ENCODE results near the gene BNIP2.
"Not testable (repeated sequence)": the region's sequence is repeated elsewhere in the genome, so short reads cannot be mapped to it uniquely, and the experiment has no call there.

BNIP2 gene

DNA sequence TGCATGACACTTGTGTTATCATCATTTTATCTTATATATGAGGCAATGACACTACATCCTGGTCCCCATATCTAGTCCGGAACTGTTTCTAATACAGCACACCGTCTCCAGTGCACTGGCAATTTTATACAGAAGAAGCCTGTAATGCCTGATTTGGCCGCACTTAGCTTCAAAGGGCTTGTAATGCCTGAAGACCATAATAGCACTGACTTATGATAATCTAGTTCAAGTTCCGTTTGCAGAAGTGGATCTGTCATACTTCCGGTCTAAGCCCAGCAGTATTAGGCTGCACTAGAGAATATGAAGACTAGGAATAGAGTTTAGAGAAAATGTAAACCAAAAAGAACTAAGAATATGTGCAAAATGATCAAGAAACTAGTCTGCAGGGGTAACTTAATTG, 1.3 kb downstream of the BNIP2 start:
- DNase-seq: peak in 3 of 5 experiments; percentile 7 to 83 (median 26)

GRCh38 chr15:59686389-59686788, 2.7 kb downstream of the BNIP2 start:
- DNase-seq: no peak

DNA sequence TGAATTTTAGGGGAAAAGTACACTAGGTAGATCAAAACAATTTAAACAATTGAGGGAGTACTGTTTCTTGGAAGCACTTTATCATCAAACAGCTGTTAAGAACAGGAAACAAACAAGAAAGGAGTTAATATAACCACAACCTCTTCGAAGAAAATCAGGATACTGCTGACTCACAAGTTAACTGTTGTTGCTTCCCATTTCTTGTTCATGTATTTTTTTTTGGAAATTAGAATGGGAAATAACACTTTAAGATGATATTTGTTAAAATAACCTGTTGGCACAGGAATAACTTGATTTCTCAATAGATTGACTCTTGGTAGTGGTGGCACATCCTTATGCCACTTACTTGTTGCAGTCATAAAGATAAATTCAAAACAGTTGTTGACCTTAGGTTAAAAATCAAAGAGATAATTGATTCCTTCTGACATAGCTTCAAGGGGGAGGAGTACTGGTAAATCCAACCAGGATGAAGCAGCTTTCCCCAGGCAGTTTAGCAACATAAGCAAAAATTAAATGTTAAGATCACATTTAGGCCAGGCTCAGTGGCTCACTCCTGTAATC, 3.3 kb downstream of the BNIP2 start:
- DNase-seq: no peak

DNA sequence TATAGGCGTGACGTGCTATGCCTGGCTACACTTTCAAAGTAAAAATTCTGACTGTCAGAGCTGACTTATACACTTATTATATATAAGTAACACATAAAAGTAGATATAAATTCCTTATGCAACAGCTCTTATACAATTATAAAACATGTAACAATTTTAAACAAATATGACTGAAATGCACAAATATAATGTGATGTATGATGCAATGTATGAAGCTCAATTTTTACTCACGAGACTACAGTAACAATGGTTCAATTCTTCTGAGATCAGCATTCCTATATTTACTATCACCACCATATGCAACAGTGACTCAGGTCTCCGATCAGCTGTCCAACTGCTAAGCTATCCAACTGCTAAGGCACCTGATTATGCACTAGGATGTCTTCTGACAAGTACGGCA, 8.2 kb downstream of the BNIP2 start:
- DNase-seq: no peak

DNA sequence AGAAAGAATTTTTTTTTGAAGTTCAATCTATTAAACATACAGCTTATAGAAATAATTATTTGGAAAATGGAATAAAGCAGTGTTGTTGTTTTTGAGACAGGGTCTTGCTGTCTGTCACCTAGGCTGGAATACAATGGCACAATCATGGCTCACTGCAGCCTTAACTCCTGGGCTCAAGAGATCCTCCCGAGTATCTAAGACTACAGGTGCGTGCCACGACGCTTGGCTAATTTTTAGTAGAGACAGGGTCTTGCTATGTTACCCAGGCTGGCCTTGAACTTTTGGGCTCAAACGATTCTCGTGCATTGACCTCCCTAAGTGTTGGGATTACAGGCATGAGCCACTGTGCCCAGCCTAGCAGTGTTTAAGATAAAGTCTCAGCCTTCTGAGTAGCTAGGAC, 8.8 kb downstream of the BNIP2 start:
- no peak for DNase-seq

GRCh38 chr15:59678620-59679019, 10.5 kb downstream of the BNIP2 start:
- no peak for DNase-seq

- DNase-seq: peak in 1 of 5 experiments; percentile 26
Observed at GRCh38 chr15:59678172-59678571, 10.9 kb downstream of the BNIP2 start.

- DNase-seq: no peak
Observed at GRCh38 chr15:59676565-59676964, 12.6 kb downstream of the BNIP2 start.

DNA sequence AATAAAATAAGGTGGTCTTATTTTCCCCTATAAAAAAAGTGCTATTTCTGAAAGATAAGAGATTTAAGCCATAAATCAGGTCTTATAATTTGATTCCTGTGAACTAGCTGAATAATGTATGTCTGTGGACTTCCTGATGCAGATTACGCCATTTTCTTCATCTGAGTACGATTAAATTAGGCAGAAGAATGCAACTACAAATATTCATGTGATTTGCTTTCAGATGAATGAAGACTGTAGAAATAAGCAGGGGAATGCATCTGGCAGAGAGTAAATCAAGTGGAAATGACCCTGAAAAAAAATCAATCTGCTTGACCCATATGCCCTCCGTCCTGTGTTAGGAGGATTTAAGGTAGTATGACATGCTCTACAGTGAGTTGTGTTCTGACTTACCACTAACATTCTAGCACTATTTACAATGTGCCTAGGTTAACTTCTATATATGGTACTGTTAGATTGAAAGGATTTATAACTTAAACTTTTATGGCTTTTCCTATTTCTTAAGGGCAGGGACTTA, 14.7 kb downstream of the BNIP2 start:
- no peak for DNase-seq

DNA sequence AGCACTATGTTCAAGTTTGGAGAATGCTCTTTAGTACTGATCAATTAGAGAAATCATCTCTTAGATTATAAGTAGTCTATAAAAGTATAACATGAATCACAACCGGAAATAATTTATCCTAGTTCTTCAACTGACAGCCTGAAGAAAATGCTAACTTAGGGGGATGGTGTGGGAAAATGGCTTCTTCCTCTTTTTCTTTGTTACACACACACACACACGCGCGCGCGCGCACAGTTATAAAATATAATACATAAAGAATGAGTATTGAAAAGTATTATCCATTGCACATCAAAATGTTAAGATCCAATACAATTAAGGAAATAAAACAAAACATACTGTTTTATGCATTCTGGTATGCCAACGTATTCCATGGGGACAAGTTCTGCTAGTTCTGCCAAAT, 20.6 kb downstream of the BNIP2 start:
- DNase-seq: no peak

DNA sequence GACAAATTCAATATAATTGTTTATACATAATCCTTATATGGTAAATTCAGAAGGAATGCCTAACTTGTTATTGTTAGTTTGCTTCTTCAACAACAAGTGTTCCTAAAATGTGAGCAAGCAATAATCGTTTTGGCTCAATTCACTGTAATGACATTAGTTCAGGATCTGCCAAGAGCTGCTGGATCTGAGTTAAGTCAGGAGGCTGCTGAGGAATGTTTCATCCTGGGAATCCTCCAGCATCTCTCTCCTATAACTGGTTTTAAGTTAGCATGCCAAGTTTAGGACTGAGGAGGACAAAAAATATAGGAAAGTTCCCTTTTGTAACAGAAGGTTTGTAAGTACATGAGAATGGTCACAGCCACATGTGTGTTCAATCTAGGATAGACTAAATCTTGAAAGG, 26.9 kb downstream of the BNIP2 start:
- no peak for DNase-seq

DNA sequence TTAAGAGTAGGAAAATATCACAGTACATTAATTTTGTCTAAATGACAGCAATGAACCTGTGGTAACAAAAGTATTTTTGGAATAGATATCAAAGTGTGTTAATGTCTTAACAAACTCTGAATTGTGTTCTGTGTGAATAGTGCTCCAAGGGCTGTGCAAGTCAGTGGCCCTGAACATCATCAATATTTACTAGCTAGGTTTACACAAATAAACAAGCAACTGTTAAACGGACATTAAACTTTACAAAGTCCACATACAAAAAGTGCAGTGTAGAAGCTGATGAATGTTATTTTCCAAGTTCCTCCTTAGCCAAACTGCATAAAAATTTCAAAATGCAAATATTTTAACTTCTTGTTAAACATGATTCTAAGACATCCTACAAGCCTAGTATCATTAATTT, 29.8 kb downstream of the BNIP2 start:
- DNase-seq: no peak

DNA sequence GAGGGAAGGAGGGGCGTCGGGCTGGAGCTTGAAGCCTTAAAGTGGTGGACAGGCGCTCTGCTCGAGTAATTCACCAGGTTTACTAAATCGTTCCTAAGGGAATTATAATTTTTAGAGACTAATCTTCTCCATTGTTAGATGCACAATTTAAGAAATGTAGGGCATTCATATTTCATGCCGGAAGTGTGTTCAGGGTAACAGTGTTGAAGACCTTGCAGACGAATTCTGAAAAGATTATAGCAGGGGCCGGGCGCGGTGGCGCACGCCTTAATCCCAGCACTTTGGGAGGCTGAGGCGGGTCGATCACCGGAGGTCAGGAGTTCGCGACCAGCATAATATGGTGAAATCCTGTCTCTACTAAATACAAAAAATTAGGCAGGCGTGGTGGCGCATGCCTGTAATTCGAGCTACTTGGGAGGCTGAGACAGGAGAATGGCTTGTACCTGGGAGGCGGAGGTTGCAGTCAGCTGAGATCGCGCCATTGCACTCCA, 31.4 kb downstream of the BNIP2 start:
- DNase-seq: no peak

DNA sequence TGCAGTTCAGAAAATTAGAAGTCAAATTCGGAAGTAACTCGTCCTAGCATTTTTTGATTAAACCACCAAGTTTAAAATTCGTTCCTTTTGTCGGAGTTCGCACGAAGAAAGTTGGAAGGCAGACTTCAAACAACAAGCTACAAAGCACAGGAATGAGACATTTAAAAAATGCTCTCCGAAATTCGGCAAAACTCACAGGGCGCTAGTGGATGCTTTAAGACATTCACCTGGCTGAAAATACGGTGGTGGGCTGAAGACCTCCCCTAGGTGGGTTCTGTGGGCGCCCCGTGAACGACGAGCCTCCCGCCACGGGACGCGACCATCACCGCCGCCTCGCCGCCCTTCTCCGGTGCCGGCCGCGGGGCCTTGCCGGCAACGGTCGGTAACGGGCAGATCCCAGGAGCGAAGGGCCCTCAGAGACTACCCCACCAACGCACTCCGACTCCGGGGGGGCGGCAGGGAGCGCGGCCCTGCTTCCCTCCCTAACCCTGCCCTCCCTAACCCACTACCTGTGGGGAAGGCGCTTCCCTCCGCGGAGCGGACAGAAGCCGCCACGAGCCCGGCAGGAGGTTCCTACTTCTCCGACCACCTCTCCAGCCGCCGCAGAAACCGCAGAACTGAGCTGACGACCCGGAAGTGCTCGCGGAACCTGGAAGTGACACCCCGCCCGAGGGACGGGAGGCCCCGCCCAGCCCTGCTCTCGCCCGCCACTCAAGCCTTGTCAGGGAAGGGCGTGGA, 32.1 kb downstream of the BNIP2 start, which contains the start of gene GTF2A2:
GTF2A2 (minus strand) TSS at position 619 of the 738 bp plus-strand sequence. CDS start 5,238 bp downstream, outside the sequence.
- peak; percentile 87 to 97 (median 90) for DNase-seq

GRCh38 chr15:59654046-59654445, 35.1 kb downstream of the BNIP2 start:
- no peak for DNase-seq

DNA sequence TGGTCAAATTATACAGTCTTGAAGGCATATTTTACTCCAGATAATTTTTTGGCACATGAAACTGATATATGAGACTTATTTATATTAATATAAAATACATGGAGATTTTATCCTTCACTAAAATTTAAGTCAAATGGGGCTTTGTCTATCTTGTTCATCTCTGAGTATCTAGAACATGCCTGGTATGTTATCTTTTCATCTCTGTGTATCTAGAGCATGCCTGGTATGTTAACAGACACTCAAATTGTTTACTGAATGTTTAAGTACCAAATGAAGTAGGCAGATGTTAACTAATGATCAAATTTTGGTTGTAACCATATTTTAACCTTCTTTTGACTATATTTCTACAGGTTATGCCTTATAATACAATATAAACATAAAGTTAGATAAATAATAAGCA, 39.5 kb downstream of the BNIP2 start:
- peak in 1 of 5 experiments; percentile 37 for DNase-seq

DNA sequence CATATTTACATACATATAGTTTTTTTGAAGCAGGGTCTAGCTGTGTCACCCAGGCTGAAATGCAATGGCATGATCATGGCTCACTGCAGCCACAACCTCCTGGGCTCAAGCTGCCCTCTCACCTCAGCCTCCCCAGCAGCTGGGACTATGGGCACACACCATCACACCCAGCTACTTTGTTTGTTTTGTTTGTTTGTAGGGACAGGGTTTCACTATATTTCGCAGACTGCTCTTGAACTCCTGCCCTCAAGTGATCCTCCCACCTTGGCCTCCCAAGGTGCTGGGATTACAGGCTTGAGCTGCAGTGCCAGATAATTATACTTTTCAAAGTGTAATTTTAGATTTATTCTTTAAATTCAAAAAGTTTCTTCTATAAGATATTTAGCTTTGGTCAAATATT, 42.0 kb downstream of the BNIP2 start:
- DNase-seq: no peak

GRCh38 chr15:59646277-59646676, 42.8 kb downstream of the BNIP2 start:
- no peak for DNase-seq

DNA sequence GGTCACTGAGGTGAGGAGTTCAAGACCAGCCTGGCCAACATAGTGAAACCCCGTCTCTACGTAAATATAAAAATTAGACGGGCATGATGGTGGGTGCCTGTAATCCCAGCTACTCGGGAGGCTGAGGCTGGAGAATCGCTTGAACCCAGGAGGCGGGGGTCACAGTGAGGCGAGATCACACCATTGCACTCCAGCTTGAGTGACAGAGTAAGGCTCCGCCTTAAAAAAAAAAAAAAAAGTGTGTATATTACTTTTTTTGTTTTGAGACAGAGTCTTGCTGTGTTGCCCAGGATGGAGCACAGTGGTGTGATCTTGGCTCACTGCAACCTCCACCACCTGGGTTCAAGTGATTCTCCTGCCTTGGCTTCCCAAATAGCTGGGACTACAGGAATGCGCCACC, 43.3 kb downstream of the BNIP2 start:
- DNase-seq: not testable (repeated sequence)

- no peak for DNase-seq
Observed at GRCh38 chr15:59644756-59645155, 44.4 kb downstream of the BNIP2 start.

DNA sequence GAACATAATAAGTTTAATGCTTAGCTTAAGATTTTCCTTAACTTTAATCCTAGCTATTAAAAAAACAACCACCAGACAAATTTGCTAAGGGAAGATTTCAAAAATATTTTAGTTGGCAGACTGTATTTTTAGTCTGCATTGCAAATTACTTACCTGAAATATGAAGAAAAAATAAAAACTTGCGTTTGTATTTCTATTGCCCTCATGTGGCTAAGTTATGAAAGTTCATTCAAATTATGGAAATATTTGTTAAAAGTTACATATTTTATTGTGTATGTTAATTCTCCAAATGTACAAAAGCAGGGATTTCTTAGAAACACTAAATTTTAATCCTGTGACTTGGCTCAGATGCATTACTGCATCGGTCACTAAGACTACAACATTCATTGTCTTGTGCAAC, 46.8 kb downstream of the BNIP2 start:
- no peak for DNase-seq

DNA sequence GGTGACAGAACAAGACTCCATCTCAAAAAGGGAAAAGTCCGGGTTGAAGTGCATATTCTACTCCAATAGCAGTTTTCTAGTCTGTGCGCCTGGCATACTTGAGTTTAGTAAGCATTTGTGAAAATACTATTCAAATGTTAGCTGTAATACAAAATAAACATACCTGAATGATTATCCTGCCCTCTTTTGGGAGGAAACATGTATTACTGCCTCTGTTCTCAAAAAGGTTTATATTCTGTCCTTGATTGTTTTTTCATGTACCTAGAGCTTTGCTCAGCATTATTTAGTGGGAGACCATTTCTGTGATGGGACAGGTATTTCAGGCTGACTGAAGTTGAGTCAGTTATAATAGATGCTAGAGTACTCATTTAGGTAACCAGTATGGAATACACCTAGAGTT, 51.6 kb downstream of the BNIP2 start:
- not testable (repeated sequence) for DNase-seq

DNA sequence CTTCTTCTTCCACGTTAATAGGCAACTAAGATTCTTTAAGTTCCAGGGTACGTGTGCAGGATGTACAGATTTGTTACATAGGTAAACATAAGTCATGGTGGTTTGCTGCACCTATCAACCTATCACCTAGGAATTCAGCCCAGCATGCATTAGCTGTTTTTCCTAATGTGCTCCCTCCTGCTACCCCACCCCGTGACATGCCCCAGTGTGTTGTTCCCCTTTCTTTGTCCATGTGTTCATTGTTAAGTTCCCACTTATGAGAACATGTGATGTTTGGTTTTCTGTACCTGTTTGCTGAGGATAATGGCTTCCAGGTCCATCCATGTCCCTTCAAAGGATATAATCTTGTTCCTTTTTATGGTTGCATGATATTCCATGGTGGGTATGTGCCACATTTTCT, 52.9 kb downstream of the BNIP2 start:
- no peak for DNase-seq

DNA sequence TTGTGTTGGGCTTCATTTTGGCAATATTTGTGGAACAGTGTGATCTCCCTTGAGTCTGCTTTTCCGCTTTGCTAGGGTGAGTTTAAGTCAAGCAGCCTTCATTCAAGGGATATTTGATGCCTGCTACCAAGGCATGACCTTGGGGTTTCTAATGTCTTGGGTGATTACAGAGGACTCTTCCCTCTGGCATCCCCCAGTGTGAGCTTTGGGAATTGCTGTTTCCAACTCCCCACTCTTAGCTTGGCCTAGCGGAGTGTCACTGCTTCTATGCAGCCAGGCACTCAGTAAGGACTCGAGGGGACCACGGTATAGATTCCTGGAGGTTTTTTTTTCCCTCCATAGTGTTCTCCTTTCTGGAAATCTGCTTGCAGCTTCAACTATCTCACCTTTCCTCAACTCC, 56.4 kb downstream of the BNIP2 start:
- DNase-seq: no peak

Measured in T-helper 2 cell (primary cell).